Activated CD4-positive, CD25-positive, alpha-beta regulatory T cell (primary cell): ENCODE results near the gene JMJD7.

Experiments
- DNase-seq, 4 experiments: peaks; one replicate each; lab custom pipeline; 2025; lab: John Stamatoyannopoulos, UW

Gene JMJD7

GRCh38 chr15:41822471-41822870, 5.4 kb upstream of the JMJD7 start:
- DNase-seq: no peak

DNA sequence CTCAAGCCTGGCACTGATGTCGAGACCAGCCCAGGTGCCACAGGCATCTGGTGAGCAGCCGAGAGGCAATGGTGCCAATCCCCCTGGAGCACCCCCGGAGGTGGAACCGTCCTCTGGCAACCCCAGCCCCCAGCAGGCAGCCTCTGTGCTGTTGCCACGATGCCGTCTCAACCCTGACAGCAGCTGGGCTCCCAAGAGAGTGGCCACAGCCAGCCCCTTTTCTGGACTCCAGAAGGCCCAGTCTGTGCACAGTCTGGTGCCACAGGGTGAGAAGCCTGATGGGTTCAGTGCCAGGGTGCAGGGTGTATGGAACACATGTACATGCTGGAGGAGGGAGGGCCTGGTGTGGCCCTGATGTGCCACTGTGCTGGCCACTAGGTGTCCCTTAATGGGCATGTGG, 4.9 kb upstream of the JMJD7 start:
- DNase-seq: no peak

- DNase-seq: no peak
Measured at GRCh38 chr15:41823502-41823901, 4.4 kb upstream of the JMJD7 start.

- DNase-seq: no peak
Measured at GRCh38 chr15:41824062-41824745, 3.7 kb upstream of the JMJD7 start.

GRCh38 chr15:41825145-41825544, 2.7 kb upstream of the JMJD7 start:
- DNase-seq: no peak

DNA sequence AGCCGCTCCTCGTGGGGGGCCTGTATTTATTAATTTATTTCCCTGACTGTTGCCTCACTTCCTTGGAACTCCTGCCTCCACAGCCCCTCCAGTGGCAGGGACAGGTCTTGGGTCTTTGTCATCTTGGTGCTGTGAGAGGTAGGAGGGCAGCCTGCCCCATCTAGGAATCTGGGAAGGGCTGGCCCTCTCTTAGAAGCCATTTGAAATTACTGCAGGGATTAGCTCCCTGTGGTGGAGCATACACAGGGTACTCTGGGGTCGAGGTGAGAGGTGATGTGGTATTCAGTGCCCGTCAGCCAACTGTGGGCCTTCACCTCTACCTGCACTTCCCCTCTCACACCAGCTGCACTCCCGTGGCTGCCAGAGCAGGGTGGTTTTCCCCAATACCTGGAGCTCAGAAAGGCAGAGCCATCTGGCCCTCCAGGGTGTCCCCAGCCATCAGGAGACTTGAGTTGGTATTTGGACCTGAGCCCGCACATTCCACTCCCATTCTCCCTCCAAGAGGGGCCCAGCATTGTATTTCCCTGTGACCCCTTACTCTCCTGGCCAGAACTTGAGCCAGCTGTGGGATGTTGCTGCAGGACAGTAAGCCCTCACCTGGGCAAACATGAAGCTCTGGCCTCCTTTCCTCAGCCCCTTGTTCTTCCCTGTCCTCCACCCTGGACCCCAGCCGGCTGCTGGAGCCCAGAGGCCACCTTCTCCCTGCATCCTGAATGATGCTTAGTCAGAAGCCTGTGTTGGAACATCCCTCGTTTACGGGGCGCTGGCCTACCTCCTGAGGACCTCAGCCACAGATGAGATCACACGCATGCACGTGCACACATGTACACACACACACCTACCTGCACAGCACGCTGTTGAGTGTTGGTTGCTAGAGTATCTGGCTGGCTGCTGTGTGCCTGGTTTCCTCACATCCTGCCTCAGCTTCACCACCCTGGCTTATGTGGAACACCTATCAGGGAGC, 2.0 kb upstream of the JMJD7 start:
- DNase-seq: no peak

- DNase-seq: no peak
Measured at GRCh38 chr15:41827290-41827879, 507 bp upstream of the JMJD7 start.

DNA sequence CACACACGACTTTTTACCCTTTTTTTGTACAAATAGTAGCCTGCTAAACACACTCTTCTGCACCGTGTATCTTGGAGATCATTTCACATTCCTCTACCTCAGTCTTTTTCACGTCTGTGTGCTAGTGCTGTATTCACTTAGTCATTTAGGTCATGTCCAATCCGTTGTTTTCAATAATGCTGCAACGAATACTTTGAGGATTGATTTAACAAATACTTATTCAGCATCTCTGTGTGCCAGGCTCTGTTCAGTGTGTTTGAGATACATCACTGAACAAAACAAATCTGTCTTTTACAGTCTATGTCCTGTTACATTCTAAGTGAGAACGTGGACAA, 882 bp downstream of the JMJD7 start:
- no peak for DNase-seq

DNA sequence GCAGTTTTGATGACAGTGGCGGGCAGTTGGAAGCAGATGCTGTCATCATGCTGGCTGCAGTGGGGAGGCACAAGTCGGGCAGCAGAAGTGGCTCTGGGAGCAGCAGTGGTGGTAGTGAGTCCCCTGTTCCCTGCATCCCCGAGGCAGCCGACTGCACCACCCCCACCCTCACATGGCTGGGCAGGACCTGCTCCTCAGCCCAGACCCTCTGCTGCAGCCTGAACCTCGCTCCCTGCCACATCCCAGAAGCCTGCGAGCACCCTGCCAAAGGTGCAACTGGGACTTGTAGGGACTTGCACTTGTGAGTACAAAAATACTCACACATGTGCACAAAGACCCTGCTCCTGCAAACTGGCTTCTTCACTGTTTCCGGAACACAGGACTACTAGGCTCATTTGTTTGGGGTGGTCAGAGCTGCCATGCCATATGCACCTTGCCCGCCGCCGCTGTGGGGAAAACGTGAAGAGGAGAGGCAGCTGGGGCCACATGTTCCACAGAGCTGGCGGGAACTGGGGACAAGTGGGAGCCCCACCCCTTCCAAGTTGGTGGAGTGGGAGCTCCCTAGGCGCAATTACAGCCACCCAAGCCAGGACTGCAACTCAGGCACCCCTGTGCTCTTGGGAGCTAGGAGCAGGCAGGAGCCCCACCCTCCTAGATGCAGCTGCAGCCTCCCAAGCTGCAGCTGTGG, 2.2 kb downstream of the JMJD7 start:
- no peak for DNase-seq

DNA sequence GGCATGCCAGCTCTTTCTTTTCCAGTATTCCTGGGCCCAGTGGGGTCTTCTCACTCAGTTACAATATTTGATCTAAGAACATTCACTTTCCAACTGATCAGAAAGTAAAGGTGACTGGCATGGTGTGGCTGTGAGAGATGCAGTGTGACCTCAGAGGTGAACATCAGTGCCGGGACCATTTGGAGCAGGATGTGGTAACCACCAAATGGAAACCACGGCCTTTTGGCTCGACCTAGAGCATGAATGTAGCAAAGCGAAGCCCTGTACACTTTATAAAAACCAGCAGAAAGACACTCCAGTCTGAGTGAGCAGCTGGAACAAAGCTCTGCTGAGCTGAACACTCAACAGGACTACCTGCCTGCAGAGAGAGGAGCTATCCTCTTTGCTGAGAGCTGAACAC, 3.4 kb downstream of the JMJD7 start:
- peak in 1 of 4 experiments; percentile 22 for DNase-seq

DNA sequence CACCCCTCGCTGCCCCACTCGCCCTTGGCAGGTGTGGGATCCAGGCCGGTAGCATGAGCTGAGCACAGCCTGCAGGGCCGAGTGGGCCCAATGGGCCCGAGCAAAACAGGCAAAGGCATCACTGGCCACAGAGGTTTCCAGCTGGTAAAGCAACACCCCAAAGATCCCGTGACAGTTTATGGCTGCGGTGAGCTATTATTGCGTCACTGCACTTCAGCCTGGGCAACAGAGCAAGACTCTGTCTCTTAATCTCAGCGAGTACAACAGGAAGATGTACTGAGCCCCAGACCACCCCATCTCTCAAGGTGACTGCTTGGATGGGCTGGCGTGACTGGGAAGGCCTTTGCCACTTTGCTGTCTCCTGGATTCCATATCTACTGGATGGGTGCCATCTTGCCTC, 4.3 kb downstream of the JMJD7 start:
- DNase-seq: no peak

DNA sequence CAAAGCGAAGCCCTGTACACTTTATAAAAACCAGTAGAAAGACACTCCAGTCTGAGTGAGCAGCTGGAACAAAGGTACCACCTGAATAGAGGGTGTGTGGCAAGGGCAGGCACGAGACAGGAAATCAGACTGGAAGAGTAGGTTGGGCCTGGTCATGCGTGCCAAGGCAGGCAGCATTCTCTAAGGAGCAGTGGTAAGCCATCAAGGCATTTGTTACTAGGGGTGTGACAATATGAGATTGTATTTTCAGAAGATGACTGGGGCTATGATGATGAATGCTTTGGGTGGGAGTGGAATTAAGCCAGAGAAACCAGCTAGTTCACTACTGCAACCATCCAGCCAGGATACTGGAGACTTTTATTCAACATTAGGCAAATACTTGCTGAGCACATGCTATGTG, 5.0 kb downstream of the JMJD7 start:
- no peak for DNase-seq

DNA sequence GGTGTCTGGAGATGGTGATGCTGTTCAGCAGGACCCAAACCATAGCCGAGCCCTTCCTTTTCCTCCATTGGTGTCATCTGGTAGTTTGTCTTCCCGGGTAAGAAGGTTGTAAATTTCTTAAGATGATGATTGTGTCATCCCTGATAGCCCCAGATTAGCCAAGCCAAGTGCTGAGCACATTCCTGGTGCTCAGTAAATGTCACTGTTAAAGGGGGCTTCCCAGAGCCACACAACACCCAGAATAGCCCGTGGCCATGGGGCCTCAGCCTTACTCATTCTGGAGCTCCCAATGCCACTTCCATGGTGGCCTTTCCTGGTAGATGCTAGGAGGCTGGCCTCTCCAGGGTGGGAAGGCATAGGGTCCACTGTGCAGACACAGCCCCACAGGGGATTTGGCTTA, 6.2 kb downstream of the JMJD7 start:
- no peak for DNase-seq

DNA sequence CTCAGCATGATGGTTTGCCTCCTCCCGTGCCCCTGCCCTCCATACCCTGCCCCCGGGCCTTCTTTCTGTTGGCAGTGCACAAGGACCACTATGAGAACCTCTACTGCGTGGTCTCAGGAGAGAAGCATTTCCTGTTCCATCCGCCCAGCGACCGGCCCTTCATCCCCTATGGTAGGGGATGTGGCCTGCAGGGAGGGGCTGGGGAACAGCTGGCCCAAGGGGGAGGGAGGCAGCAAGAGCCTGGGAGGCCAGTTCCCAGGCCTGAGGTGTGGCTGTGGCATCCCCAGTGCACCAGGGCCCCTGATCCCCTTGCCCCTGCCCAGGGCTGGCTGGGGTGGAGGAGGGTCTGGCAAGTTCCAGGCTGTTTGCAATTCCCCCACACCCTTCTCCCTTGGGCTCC, 8.2 kb downstream of the JMJD7 start:
- no peak for DNase-seq

DNA sequence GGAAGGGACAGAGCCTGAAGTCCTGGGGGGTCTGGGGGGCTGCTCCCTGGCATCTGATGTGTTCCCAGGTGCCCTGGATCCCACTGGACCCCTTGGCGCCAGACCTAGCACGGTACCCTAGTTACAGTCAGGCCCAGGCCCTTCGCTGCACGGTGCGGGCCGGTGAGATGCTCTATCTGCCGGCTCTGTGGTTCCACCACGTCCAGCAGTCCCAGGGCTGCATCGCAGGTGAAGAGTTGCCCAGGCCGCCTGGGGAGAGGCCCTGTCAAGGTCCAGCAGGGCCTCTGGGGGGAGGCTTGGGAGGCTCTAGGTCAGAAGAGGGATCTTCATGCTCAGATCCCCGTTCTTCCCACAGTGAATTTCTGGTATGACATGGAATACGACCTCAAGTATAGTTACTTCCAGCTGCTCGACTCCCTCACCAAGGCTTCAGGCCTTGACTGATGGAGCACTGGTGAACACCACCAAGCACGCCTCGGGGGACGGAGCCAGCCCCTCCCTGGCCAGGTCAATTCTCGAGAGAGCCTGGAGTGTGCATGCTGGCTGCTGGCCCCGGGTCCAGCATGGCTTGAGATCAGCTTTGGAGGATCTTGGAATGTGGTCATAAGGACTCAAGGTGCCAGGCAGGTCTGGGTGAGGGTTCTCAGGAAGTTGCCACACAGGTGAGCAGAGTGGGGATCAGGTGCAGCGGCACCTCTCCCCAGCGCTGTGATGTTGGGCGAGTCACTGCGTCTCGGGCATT, 9.0 kb downstream of the JMJD7 start:
- DNase-seq: no peak

GRCh38 chr15:41838400-41838897, 10.6 kb downstream of the JMJD7 start, which contains the start of gene PLA2G4B:
PLA2G4B (plus strand) TSS chr15:41838847; CDS start chr15:41838914, 67 bp downstream.
- DNase-seq: no peak

DNA sequence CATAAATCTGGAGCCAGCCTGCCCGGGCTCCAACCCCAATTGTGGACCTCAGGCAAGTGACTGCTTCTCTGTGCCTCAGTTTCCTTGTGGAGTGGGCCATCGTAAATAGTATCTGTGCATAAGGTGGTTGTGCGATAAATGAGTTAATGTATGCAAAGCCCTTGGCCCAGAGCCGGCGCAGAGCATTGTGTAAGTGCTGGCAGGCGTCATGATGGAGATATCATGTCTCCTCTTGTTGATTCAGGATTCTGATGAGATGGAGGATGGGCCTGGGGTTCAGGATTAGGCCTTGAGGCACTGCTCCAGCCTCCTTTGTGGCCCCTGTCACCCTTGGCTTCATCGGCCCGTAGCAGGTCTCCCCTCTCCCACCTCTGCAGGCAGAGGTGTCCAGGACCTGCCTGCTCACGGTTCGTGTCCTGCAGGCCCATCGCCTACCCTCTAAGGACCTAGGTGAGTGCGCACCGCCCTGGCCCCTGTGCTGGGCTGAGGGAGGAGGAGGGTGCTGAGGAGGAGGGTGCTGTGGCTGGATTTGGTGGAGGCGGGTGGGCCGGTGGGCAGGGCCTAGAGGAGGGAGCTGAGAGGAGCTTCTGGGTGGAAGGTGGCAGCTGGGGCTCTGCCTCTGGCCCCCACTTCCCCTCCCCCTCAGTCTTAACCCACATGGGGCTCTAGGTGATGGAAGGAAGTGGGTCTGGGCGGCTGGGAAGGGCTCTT, 12.0 kb downstream of the JMJD7 start:
- no peak for DNase-seq

DNA sequence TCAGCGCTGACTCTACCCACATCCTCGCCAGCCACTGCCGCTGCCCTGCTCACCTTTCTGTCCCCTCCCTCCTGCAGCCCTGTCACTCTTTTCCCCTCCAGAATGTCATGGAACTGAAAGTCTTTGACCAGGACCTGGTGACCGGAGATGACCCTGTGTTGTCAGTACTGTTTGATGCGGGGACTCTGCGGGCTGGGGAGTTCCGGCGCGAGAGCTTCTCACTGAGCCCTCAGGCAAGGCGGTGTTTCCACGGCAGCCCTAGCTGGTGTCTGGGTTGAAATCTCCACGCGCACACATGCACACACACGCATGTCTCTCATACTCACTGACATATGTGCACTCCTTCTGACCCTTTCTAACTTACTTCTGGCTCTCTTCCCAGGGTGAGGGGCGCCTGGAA, 12.8 kb downstream of the JMJD7 start:
- no peak for DNase-seq

- DNase-seq: no peak
Measured at GRCh38 chr15:41841131-41841530, 13.2 kb downstream of the JMJD7 start.

DNA sequence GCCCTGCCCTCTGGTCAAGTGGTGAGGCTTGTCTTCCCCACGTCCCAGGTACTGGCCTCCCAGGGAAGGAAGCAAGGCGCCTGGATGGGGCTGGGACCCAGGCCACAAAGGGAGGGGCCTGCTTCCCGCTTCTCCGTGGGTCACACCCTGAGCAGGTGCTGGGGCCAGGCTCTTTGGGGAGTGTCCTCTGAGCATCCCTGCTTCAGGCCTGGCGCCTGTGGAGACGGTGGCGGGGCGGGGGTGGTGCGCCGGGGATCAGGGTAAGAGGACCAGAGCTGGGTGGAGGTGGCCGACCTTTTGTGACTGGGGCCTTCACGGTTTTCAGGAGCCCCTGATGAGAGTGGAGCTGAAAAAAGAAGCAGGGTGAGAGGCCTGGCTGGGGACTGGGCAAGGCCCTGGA, 14.3 kb downstream of the JMJD7 start:
- no peak for DNase-seq

- no peak for DNase-seq
Measured at GRCh38 chr15:41843571-41843970, 15.7 kb downstream of the JMJD7 start.
